ENCODE measurements around the gene SERINC5. TPM values are rescaled to one million over a fixed set of nuclear protein-coding genes. Genes with fewer than 3 reads are reported as not detected.
A peak's percentile ranks its signal among the peaks of the same experiment; 100 is the strongest.

Gene SERINC5
- total RNA-seq, 1 experiment from 2014 or later: 128 TPM

- ChIA-PET POLR2A (no interaction called here), CTCF (interaction anchor here (1.7 kb wide), 1 partner anchor 130 kb away, joined by 5 read pairs; no protein-coding TSS in a partner anchor)
- Mint-ChIP-seq H3K36me3 (peaks cover 7% of the 10 kb centered on the region; the same call in 1 of the 2 replicates), H3K4me3 (no peak overlapping the region), H3K27ac (peak overlapping the region; percentile 48; the same call in 1 of the 2 replicates), H3K4me1 (peaks cover 83% of the 10 kb centered on the region), H3K27me3 (ENCODE audit: low read depth) (no peaks in the 10 kb centered on the region; the same call in 1 of the 2 replicates), H3K9me3 (no peaks in the 10 kb centered on the region)
- DNase-seq (ENCODE audit: low spot score) (no peak), ATAC-seq (no peak)
- TF ChIP-seq ATF2 (CRISPR knock-in tag; IDR thresholded peaks at IDR 0.05; ENCODE audit: borderline replicate concordance, low read depth) (no peak), ELF4 (CRISPR knock-in tag; IDR thresholded peaks at IDR 0.05; ENCODE audit: low read depth) (no peak), ZNF317 (CRISPR knock-in tag; IDR thresholded peaks at IDR 0.05; ENCODE audit: borderline replicate concordance, low read depth) (no peak)
Measured at GRCh38 chr5:80213466-80213865, 42.4 kb downstream of the SERINC5 start.

DNA sequence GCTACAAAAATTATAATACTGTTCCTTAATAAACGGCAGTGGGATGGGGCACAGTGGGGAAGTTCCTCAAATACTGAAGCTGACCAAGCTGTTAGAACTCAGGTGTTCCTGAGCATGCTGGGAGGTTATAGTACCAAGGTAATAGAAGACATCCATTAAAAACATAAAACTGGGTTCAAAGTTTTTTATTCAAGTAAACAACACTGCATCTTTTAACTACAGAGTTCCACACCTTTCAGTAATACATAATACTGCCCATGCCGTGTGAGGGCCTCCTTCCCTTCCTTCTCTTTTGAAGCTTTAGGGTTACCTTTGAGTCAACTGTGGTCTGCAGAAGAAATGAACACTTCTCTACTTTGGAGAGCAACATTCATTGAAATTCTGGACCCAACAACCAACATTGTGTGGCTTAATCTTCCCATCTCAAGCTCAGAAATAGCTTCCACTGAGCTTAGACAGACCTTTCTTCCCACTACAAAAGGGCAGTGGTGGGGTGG, 43.6 kb downstream of the SERINC5 start:
- no peaks in the 10 kb centered on the region; the same call in 1 of the 2 replicates for H3K27me3 Mint-ChIP-seq (ENCODE audit: low read depth)
- H3K9me3 Mint-ChIP-seq: no peaks in the 10 kb centered on the region
- peaks cover 7% of the 10 kb centered on the region; the same call in 1 of the 2 replicates for H3K36me3 Mint-ChIP-seq
- H3K4me3 Mint-ChIP-seq: no peak overlapping the region
- DNase-seq (ENCODE audit: low spot score) (no peak), ATAC-seq (no peak)
- H3K4me1 Mint-ChIP-seq: peaks cover 73% of the 10 kb centered on the region
- POLR2A ChIA-PET: interaction anchor here (1.2 kb wide), 1 partner anchor 43 kb away, joined by 3 read pairs; the partner anchor contains the start of gene SERINC5
- 0 out of 2 replicates have a peak overlapping the region, but pooled peaks have one; percentile 30 for H3K27ac Mint-ChIP-seq
- CTCF ChIA-PET: interaction anchor here (0.7 to 1.7 kb wide), 2 partner anchors 18 to 129 kb away, joined by 3 to 5 read pairs; no protein-coding TSS in a partner anchor
- TF ChIP-seq FOXP1 (CRISPR knock-in tag; IDR thresholded peaks at IDR 0.05; ENCODE audit: borderline replicate concordance) (no peak), ESRRA (CRISPR knock-in tag; IDR thresholded peaks at IDR 0.05; ENCODE audit: borderline replicate concordance) (no peak), E2F4 (CRISPR knock-in tag; IDR thresholded peaks at IDR 0.05; ENCODE audit: borderline replicate concordance, low read depth) (no peak), ZNF121 (CRISPR knock-in tag; IDR thresholded peaks at IDR 0.05) (no peak), EMX1 (CRISPR knock-in tag; IDR thresholded peaks at IDR 0.05) (no peak), RORB (CRISPR knock-in tag; IDR thresholded peaks at IDR 0.05) (no peak), ZNF232 (CRISPR knock-in tag; IDR thresholded peaks at IDR 0.05) (no peak), ETV6 (CRISPR knock-in tag; IDR thresholded peaks at IDR 0.05) (no peak), SMAD4 (CRISPR knock-in tag; IDR thresholded peaks at IDR 0.05) (no peak), ATF1 (CRISPR knock-in tag; IDR thresholded peaks at IDR 0.05) (no peak), ZNF396 (CRISPR knock-in tag; IDR thresholded peaks at IDR 0.05; ENCODE audit: borderline replicate concordance) (no peak), NFE2L1 (CRISPR knock-in tag; IDR thresholded peaks at IDR 0.05) (no peak), NR2C2 (CRISPR knock-in tag; IDR thresholded peaks at IDR 0.05) (no peak), TCF7 (CRISPR knock-in tag; IDR thresholded peaks at IDR 0.05; ENCODE audit: low read depth) (no peak)
- TF ChIP-seq, protein P1, sequence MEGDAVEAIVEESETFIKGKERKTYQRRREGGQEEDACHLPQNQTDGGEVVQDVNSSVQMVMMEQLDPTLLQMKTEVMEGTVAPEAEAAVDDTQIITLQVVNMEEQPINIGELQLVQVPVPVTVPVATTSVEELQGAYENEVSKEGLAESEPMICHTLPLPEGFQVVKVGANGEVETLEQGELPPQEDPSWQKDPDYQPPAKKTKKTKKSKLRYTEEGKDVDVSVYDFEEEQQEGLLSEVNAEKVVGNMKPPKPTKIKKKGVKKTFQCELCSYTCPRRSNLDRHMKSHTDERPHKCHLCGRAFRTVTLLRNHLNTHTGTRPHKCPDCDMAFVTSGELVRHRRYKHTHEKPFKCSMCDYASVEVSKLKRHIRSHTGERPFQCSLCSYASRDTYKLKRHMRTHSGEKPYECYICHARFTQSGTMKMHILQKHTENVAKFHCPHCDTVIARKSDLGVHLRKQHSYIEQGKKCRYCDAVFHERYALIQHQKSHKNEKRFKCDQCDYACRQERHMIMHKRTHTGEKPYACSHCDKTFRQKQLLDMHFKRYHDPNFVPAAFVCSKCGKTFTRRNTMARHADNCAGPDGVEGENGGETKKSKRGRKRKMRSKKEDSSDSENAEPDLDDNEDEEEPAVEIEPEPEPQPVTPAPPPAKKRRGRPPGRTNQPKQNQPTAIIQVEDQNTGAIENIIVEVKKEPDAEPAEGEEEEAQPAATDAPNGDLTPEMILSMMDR (IDR thresholded peaks at IDR 0.05): no peak
- TF ChIP-seq, protein P2, sequence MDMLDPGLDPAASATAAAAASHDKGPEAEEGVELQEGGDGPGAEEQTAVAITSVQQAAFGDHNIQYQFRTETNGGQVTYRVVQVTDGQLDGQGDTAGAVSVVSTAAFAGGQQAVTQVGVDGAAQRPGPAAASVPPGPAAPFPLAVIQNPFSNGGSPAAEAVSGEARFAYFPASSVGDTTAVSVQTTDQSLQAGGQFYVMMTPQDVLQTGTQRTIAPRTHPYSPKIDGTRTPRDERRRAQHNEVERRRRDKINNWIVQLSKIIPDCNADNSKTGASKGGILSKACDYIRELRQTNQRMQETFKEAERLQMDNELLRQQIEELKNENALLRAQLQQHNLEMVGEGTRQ (CRISPR knock-in tag; IDR thresholded peaks at IDR 0.05): no peak
- TF ChIP-seq, protein P3, sequence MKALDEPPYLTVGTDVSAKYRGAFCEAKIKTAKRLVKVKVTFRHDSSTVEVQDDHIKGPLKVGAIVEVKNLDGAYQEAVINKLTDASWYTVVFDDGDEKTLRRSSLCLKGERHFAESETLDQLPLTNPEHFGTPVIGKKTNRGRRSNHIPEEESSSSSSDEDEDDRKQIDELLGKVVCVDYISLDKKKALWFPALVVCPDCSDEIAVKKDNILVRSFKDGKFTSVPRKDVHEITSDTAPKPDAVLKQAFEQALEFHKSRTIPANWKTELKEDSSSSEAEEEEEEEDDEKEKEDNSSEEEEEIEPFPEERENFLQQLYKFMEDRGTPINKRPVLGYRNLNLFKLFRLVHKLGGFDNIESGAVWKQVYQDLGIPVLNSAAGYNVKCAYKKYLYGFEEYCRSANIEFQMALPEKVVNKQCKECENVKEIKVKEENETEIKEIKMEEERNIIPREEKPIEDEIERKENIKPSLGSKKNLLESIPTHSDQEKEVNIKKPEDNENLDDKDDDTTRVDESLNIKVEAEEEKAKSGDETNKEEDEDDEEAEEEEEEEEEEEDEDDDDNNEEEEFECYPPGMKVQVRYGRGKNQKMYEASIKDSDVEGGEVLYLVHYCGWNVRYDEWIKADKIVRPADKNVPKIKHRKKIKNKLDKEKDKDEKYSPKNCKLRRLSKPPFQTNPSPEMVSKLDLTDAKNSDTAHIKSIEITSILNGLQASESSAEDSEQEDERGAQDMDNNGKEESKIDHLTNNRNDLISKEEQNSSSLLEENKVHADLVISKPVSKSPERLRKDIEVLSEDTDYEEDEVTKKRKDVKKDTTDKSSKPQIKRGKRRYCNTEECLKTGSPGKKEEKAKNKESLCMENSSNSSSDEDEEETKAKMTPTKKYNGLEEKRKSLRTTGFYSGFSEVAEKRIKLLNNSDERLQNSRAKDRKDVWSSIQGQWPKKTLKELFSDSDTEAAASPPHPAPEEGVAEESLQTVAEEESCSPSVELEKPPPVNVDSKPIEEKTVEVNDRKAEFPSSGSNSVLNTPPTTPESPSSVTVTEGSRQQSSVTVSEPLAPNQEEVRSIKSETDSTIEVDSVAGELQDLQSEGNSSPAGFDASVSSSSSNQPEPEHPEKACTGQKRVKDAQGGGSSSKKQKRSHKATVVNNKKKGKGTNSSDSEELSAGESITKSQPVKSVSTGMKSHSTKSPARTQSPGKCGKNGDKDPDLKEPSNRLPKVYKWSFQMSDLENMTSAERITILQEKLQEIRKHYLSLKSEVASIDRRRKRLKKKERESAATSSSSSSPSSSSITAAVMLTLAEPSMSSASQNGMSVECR (CRISPR knock-in tag; IDR thresholded peaks at IDR 0.05; ENCODE audit: borderline replicate concordance): no peak
- TF ChIP-seq, protein P4, sequence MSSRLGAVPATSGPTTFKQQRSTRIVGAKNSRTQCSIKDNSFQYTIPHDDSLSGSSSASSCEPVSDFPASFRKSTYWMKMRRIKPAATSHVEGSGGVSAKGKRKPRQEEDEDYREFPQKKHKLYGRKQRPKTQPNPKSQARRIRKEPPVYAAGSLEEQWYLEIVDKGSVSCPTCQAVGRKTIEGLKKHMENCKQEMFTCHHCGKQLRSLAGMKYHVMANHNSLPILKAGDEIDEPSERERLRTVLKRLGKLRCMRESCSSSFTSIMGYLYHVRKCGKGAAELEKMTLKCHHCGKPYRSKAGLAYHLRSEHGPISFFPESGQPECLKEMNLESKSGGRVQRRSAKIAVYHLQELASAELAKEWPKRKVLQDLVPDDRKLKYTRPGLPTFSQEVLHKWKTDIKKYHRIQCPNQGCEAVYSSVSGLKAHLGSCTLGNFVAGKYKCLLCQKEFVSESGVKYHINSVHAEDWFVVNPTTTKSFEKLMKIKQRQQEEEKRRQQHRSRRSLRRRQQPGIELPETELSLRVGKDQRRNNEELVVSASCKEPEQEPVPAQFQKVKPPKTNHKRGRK (CRISPR knock-in tag; IDR thresholded peaks at IDR 0.05; ENCODE audit: borderline replicate concordance): no peak

All from WTC11 (cell line).